ENCODE data around the gene ZC3H18. TPM values are rescaled to one million over a fixed set of nuclear protein-coding genes. Genes with fewer than 3 reads are reported as not detected.

The ZC3H18 gene
- total RNA-seq, 3 donors from 2014 or later, result 12.5 to 14.9 (median 13.3) TPM

DNA sequence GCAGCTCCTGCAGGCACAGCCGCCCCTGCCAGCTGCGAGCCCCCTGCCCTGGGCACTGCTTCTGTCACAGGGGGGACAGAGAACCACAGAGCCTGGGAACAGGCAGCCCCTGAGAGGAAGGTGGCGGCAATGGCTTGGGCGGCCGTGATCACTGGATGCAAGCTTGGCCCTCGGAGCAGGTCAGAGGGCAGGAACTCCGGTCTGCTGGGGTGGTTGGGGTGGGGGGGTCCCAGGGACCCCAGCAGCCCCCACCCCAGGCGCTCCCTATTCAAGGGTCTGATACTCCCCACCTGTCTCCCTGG is 82.5 kb downstream of the ZC3H18 start:
- no peaks in the 10 kb centered on the region for H3K36me3 ChIP-seq
- no peak for DNase-seq (ENCODE audit: low spot score in 2 of 2)
- peaks cover 3% of the 10 kb centered on the region in 2 donors for H3K4me1 ChIP-seq
- intact Hi-C loops (cut with DNase I; ENCODE audit: low total_unique reads), result no loop called here
- no peaks in the 10 kb centered on the region for H3K9me3 ChIP-seq
- no peaks in the 10 kb centered on the region for H3K27me3 ChIP-seq
- H3K27ac ChIP-seq, result no peak overlapping the region
- H3K4me3 ChIP-seq, result no peak overlapping the region
- TF ChIP-seq POLR2AphosphoS5 (IDR thresholded peaks at IDR 0.05), result no peak
- TF ChIP-seq POLR2A (IDR thresholded peaks at IDR 0.05), result no peak
- TF ChIP-seq, protein P1, sequence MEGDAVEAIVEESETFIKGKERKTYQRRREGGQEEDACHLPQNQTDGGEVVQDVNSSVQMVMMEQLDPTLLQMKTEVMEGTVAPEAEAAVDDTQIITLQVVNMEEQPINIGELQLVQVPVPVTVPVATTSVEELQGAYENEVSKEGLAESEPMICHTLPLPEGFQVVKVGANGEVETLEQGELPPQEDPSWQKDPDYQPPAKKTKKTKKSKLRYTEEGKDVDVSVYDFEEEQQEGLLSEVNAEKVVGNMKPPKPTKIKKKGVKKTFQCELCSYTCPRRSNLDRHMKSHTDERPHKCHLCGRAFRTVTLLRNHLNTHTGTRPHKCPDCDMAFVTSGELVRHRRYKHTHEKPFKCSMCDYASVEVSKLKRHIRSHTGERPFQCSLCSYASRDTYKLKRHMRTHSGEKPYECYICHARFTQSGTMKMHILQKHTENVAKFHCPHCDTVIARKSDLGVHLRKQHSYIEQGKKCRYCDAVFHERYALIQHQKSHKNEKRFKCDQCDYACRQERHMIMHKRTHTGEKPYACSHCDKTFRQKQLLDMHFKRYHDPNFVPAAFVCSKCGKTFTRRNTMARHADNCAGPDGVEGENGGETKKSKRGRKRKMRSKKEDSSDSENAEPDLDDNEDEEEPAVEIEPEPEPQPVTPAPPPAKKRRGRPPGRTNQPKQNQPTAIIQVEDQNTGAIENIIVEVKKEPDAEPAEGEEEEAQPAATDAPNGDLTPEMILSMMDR (IDR thresholded peaks at IDR 0.05), result no peak

DNA sequence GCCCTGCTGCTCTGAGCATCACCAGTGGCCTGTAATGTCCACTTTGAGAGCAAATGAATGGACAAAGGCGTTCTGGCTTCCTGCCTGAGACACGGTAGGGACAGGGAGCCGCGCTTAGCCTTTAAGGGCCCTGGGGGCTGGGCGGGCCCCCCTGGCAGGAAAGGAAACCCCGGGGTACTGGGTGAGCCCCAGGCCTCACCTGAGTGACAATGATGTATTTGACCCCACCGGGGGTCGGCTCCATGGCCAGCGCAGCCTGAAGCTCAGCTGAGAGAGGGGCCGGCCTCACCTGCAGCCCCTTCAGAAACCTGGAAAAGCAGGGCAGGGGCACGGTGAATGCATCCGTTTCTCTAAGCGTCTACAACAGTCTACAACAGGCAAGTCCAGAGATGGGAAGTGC is 82.9 kb downstream of the ZC3H18 start:
- H3K9me3 ChIP-seq, result no peaks in the 10 kb centered on the region
- H3K27ac ChIP-seq, result no peak overlapping the region
- H3K4me3 ChIP-seq, result no peak overlapping the region
- no peak for DNase-seq (ENCODE audit: low spot score in 2 of 2)
- H3K4me1 ChIP-seq, result peaks cover 3% of the 10 kb centered on the region in 2 donors
- no peaks in the 10 kb centered on the region for H3K36me3 ChIP-seq
- TF ChIP-seq, protein P1 (IDR thresholded peaks at IDR 0.05), result no peak
- H3K27me3 ChIP-seq, result no peaks in the 10 kb centered on the region
- intact Hi-C loops (cut with DNase I; ENCODE audit: low total_unique reads), result no loop called here

DNA sequence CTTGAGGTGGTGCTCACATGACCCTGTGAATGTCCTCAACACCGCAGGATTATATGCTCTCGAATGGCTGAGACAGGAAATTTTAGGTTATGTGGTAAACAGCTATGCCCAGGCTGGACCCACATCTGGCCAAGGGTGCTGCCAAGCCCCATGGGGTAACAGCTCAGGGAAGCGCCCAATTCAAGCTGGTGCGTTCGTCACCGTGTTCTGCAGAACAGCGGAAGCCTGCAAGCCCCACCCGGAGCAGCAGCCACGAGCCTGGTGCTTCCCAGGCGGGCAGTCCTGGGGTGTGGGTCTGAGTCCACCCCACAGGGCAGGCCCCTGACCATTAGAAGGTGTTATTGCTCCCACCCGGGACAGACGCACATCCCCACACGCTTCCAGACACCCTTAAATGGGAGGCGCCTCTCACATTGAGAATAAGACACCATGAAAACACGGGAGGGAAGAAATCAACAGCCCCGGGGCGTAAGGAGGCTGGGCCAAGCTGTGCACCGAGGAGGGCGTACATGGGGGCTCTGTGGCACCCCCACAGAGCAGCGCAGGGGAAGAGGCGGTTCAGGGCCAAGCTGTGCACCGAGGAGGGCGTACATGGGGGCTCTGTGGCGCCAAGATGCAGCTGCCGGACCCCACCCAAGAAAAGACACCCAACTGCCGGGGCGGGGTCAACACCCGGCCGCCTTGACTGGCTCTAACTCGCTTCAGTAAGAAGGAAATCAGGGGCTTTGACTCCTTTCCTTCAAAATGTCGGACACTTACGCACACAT is 83.6 kb downstream of the ZC3H18 start:
- Histone ChIP-seq H3K36me3 (no peaks in the 10 kb centered on the region), H3K4me1 (peaks cover 3% of the 10 kb centered on the region in 2 donors), H3K9me3 (no peaks in the 10 kb centered on the region), H3K4me3 (no peak overlapping the region), H3K27me3 (no peaks in the 10 kb centered on the region), H3K27ac (no peak overlapping the region)
- intact Hi-C loops (cut with DNase I; ENCODE audit: low total_unique reads), result no loop called here
- TF ChIP-seq, protein P1 (IDR thresholded peaks at IDR 0.05), result no peak
- no peak for TF ChIP-seq POLR2AphosphoS5 (IDR thresholded peaks at IDR 0.05)
- TF ChIP-seq POLR2A (IDR thresholded peaks at IDR 0.05), result no peak
- DNase-seq (ENCODE audit: low spot score in 2 of 2), result no peak

DNA sequence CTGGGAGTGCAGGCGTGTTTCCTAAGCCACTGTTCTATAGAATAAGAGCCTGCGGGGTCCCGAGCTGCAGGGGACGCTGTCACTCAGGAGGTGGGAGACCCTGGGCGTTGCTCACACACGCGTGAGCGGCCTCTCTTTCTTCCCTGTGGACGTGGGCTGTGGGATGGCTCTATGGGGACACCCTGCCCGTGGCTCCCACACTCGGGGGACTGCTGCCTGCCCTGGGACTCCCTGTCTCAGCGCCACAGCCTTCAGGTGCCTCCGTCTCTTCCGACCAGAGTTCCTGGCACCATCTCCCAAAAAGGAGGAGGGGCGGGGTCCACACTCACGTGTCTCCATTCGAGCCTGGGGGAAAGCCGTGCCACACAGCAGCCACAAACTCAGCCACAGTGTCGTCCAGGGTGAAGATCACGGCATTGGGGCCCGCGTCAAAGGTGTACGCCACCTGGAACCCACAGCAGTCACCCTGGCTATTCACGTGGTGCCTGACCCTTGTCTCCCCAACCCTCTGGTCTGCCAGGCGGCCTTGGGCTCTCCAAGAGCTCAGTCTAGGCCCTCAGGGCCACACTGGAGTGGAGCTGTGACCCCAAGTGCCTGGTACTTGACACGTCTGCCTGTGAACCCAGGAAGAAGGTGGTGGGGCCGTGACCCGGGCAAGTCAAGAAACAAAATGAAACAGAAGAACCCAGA is 84.3 kb downstream of the ZC3H18 start:
- Histone ChIP-seq H3K27me3 (no peaks in the 10 kb centered on the region), H3K9me3 (no peaks in the 10 kb centered on the region), H3K4me3 (no peak overlapping the region), H3K27ac (no peak overlapping the region), H3K4me1 (peaks cover 3% of the 10 kb centered on the region in 2 donors), H3K36me3 (no peaks in the 10 kb centered on the region)
- intact Hi-C loops (cut with DNase I; ENCODE audit: low total_unique reads), result no loop called here
- TF ChIP-seq POLR2A (IDR thresholded peaks at IDR 0.05), result no peak
- TF ChIP-seq POLR2AphosphoS5 (IDR thresholded peaks at IDR 0.05), result no peak
- TF ChIP-seq, protein P1 (IDR thresholded peaks at IDR 0.05), result no peak
- DNase-seq (ENCODE audit: low spot score in 2 of 2), result no peak

DNA sequence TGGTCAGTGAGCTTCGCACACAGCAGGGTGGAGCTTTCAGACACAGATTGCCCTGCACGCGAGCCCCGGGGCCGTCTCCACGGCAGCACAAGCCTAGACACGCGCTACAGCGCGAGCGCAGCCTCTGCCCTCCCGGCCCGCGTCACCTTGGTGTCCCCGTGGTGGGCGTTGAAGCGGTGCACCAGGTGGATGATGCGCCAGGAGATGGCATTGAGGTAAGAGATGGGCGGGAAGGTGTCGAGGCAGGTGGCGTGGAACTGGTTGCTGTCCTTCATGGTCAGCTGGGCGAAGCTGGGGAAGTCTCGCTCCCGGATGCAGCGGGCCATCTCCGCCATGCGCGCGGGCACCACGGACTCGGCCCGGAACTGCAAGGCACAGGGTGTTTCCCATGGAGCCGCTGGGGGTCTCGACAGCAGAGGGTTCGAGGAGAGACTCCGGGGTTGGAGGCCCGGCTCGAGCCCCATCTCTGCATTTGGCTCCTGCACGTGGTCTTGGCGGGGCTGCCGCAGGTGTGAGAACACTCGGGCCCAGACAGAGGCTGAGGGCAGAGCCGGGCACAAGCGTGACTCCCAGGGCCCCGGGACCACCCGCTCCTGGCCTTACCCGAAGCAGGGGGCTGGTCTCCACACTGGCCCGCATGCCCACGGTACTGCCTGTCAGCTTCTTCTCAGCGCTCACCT is 85.0 kb downstream of the ZC3H18 start:
- TF ChIP-seq, protein P1 (IDR thresholded peaks at IDR 0.05), result no peak
- TF ChIP-seq POLR2A (IDR thresholded peaks at IDR 0.05) (no peak), POLR2AphosphoS5 (IDR thresholded peaks at IDR 0.05) (no peak)
- Histone ChIP-seq H3K4me3 (no peak overlapping the region), H3K27ac (no peak overlapping the region), H3K4me1 (peaks cover 3% of the 10 kb centered on the region in 2 donors), H3K36me3 (no peaks in the 10 kb centered on the region), H3K27me3 (no peaks in the 10 kb centered on the region), H3K9me3 (no peaks in the 10 kb centered on the region)
- intact Hi-C loops (cut with DNase I; ENCODE audit: low total_unique reads), result no loop called here
- no peak for DNase-seq (ENCODE audit: low spot score in 2 of 2)

Data from breast epithelium (tissue), 4 donors.